ENCODE results near the gene NEURL2. TPM values are rescaled to one million over a fixed set of nuclear protein-coding genes. Genes with fewer than 3 reads are reported as not detected.

NEURL2 gene
- total RNA-seq, 2 experiments from 2014 or later: 2.5 to 3.1 TPM

DNA sequence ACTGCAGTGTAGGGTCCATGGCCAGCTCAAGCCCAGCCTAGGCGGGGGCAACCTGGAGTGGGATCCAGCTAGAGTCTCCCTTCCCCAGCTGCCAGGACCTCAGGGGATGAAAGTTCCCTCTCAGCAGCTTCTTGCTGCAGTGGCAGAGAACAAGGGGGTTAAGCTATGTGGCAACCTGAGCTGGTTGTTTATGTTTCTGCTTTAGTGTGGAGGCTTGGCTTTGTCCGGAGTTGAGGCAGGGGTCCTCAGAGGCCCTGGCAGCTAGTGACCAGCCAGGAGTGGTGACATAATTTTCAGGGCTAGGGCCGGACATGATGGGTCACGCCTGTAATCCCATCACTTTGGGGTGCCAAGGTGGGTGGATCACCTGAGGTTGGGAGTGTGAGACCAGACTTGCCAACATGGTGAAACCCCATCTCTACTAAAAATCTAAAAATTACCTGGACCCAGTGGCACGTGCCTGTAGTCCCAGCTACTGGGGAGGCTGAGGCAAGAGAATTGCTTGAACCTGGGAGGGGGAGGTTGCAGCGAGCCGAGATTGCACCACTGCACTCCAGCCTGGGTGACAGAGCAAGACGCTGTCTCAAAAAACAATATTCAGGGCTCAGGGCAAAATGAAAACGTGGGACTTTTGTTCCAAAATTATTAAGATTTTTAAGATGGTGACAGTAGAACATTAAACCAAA, 35.0 kb upstream of the NEURL2 start:
- H3K4me3 Mint-ChIP-seq: no peak overlapping the region
- DNase-seq: no peak
- no peaks in the 10 kb centered on the region for H3K27me3 Mint-ChIP-seq
- H3K4me1 Mint-ChIP-seq: no peaks in the 10 kb centered on the region
- no peaks in the 10 kb centered on the region for H3K36me3 Mint-ChIP-seq
- H3K27ac Mint-ChIP-seq: no peak overlapping the region
- H3K9me3 Mint-ChIP-seq: no peaks in the 10 kb centered on the region

GRCh38 chr20:45924391-45925261, 33.6 kb upstream of the NEURL2 start:
- no peaks in the 10 kb centered on the region for H3K36me3 Mint-ChIP-seq
- H3K27ac Mint-ChIP-seq: no peak overlapping the region
- H3K4me1 Mint-ChIP-seq: no peaks in the 10 kb centered on the region
- no peak overlapping the region for H3K4me3 Mint-ChIP-seq
- no peaks in the 10 kb centered on the region for H3K9me3 Mint-ChIP-seq
- peaks cover 4% of the 10 kb centered on the region for H3K27me3 Mint-ChIP-seq
- no peak for DNase-seq

DNA sequence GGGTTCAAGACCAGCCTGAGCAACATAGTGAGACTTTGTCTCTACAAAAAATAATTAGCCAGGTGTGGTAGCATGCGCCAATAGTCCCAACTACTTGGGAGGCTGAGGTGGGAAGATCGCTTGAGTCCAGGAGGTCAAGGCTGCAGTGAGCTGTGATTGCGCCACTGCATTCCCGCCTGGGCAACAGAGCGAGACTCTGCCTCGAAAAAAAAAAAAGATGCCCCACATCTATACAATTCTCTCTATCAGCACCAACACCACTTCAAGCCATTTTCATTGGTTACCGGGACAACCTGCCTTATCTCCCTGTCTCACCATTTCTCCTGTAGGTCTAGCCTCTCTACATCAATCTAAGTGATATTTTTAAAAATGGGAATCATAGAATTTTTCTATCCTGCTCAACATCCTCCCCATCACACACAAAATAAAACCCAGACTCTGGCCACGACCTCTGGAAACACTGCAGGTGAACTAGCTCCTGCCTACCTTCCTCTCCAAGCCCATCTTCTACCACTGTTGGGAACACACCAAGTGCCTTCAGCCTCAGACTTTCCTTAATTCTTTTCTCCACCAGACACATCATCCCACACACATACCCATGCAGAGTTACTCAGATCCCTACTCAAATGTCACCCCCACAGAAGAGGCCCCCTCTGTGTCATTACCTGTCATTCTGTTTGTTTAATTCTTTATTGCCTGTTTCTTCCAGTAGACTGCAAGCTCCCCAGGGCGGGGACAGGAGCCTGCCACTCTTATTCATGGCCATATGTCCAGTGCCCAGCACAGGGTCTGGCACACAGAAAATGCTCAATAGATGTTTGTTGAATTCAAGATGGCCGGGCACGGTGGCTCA, 30.6 kb upstream of the NEURL2 start:
- H3K9me3 Mint-ChIP-seq: no peaks in the 10 kb centered on the region
- DNase-seq: no peak
- no peak overlapping the region for H3K27ac Mint-ChIP-seq
- H3K4me3 Mint-ChIP-seq: no peak overlapping the region
- H3K4me1 Mint-ChIP-seq: no peaks in the 10 kb centered on the region
- peaks cover 4% of the 10 kb centered on the region for H3K27me3 Mint-ChIP-seq
- H3K36me3 Mint-ChIP-seq: no peaks in the 10 kb centered on the region

GRCh38 chr20:45920462-45921336, 29.7 kb upstream of the NEURL2 start:
- no peaks in the 10 kb centered on the region for H3K9me3 Mint-ChIP-seq
- H3K36me3 Mint-ChIP-seq: no peaks in the 10 kb centered on the region
- H3K4me1 Mint-ChIP-seq: no peaks in the 10 kb centered on the region
- peaks cover 8% of the 10 kb centered on the region for H3K27me3 Mint-ChIP-seq
- no peak for DNase-seq
- no peak overlapping the region for H3K4me3 Mint-ChIP-seq
- no peak overlapping the region for H3K27ac Mint-ChIP-seq

GRCh38 chr20:45919542-45920399, 28.8 kb upstream of the NEURL2 start:
- Mint-ChIP-seq H3K36me3 (no peaks in the 10 kb centered on the region), H3K4me1 (no peaks in the 10 kb centered on the region), H3K4me3 (no peak overlapping the region), H3K9me3 (no peaks in the 10 kb centered on the region), H3K27me3 (peaks cover 8% of the 10 kb centered on the region), H3K27ac (no peak overlapping the region)
- no peak for DNase-seq

- Mint-ChIP-seq H3K4me1 (no peaks in the 10 kb centered on the region), H3K4me3 (no peak overlapping the region), H3K9me3 (no peaks in the 10 kb centered on the region), H3K27ac (no peak overlapping the region), H3K36me3 (no peaks in the 10 kb centered on the region), H3K27me3 (peaks cover 14% of the 10 kb centered on the region)
- no peak for DNase-seq
Observed at GRCh38 chr20:45918779-45919537, 27.9 kb upstream of the NEURL2 start.

- H3K4me3 Mint-ChIP-seq: no peak overlapping the region
- no peak for DNase-seq
- H3K36me3 Mint-ChIP-seq: no peaks in the 10 kb centered on the region
- H3K27me3 Mint-ChIP-seq: peaks cover 14% of the 10 kb centered on the region
- no peaks in the 10 kb centered on the region for H3K4me1 Mint-ChIP-seq
- H3K9me3 Mint-ChIP-seq: no peaks in the 10 kb centered on the region
- no peak overlapping the region for H3K27ac Mint-ChIP-seq
Observed at GRCh38 chr20:45918182-45918737, 27.3 kb upstream of the NEURL2 start.

GRCh38 chr20:45917790-45918141, 26.8 kb upstream of the NEURL2 start:
- H3K4me1 Mint-ChIP-seq: peaks cover 1% of the 10 kb centered on the region
- no peaks in the 10 kb centered on the region for H3K36me3 Mint-ChIP-seq
- no peak for DNase-seq
- H3K4me3 Mint-ChIP-seq: no peak overlapping the region
- H3K27ac Mint-ChIP-seq: no peak overlapping the region
- H3K27me3 Mint-ChIP-seq: peaks cover 18% of the 10 kb centered on the region
- H3K9me3 Mint-ChIP-seq: no peaks in the 10 kb centered on the region

- H3K4me3 Mint-ChIP-seq: peak overlapping the region; percentile 29
- no peak for DNase-seq
- no peak overlapping the region for H3K27ac Mint-ChIP-seq
- H3K36me3 Mint-ChIP-seq: no peaks in the 10 kb centered on the region
- H3K9me3 Mint-ChIP-seq: no peaks in the 10 kb centered on the region
- peaks cover 20% of the 10 kb centered on the region for H3K27me3 Mint-ChIP-seq
- H3K4me1 Mint-ChIP-seq: peaks cover 14% of the 10 kb centered on the region
Observed at GRCh38 chr20:45913116-45913515, 22.1 kb upstream of the NEURL2 start.

DNA sequence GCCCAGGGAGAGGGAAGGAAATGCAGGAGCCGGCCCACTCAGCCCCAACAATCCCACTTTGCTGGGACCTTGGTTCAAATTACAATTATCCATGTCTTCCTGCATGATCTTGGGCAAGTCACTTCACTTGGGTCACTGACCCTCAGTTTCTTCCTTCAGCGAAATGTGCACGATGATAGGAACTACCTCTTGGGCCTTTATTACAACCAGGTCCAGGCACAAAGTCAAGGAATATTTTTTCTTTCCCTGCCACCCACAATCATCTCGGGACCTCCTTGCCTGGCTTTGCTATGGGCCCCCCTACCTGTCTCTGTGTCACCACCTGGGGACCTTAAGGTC, 21.3 kb upstream of the NEURL2 start:
- no peak overlapping the region for H3K27ac Mint-ChIP-seq
- H3K4me1 Mint-ChIP-seq: peaks cover 14% of the 10 kb centered on the region
- H3K9me3 Mint-ChIP-seq: no peaks in the 10 kb centered on the region
- H3K27me3 Mint-ChIP-seq: peaks cover 20% of the 10 kb centered on the region
- no peak for DNase-seq
- no peaks in the 10 kb centered on the region for H3K36me3 Mint-ChIP-seq
- H3K4me3 Mint-ChIP-seq: peak overlapping the region; percentile 14

- DNase-seq: peak; percentile 59
- H3K4me1 Mint-ChIP-seq: peaks cover 14% of the 10 kb centered on the region
- H3K36me3 Mint-ChIP-seq: no peaks in the 10 kb centered on the region
- no peaks in the 10 kb centered on the region for H3K9me3 Mint-ChIP-seq
- H3K4me3 Mint-ChIP-seq: peak within 1 kb of the TSS; percentile 70
- peak within 1 kb of the TSS; percentile 58 for H3K27ac Mint-ChIP-seq
- H3K27me3 Mint-ChIP-seq: peaks cover 20% of the 10 kb centered on the region
Observed at GRCh38 chr20:45911486-45912343, 20.7 kb upstream of the NEURL2 start, which contains the start of gene PLTP. Gene PLTP, minus strand, starts transcription at chr20:45912155. Its CDS starts 703 bp downstream, at chr20:45911452.
